Mesothelial cell of epicardium (in vitro differentiated cells): ENCODE measurements around the gene ANKMY1. TPM values are rescaled to one million over a fixed set of nuclear protein-coding genes. Genes with fewer than 3 reads are reported as not detected.

Experiments used
- DNase-seq, 2 experiments: peaks; one replicate each; pipeline ENCODE4 v3.0.0; 2021; ENCODE audit warnings: low spot score in 2 of 2; ENCODE audit not compliant: unreplicated experiment in 2 of 2
- H3K27ac Mint-ChIP-seq: 2 replicates; pipeline ENCODE4 v1.8.0; 2021; ENCODE audit warnings: mixed read lengths
- H3K27me3 Mint-ChIP-seq: 2 replicates; pipeline ENCODE4 v1.8.0; 2021; ENCODE audit warnings: low read depth, mixed read lengths
- H3K36me3 Mint-ChIP-seq: 2 replicates; pipeline ENCODE4 v1.8.0; 2021; ENCODE audit warnings: mixed read lengths
- H3K4me1 Mint-ChIP-seq: 2 replicates; pipeline ENCODE4 v1.8.0; 2021; ENCODE audit warnings: mixed read lengths
- H3K4me3 Mint-ChIP-seq: 2 replicates; pipeline ENCODE4 v1.8.0; 2021; ENCODE audit warnings: mild to moderate bottlenecking, moderate library complexity, mixed read lengths
- H3K9me3 Mint-ChIP-seq: 2 replicates; pipeline ENCODE4 v1.8.0; 2021; ENCODE audit warnings: mixed read lengths
- total RNA-seq: library from RNA; stranded (reverse); gene quantifications from 3 replicates; pipeline ENCODE4 v1.2.1, GENCODE V29; 2021
- TF ChIP-seq, protein P1 (sequence below): fragments of 200-600 bp; sonication (generic); IDR thresholded peaks from one replicate; pipeline ENCODE4 v1.5.0; 2021; ENCODE audit warnings: antibody characterized with exemption; ENCODE audit not compliant: unreplicated experiment

ANKMY1 gene
- total RNA-seq, 1 donor from 2014 or later = 29.8 TPM

DNA sequence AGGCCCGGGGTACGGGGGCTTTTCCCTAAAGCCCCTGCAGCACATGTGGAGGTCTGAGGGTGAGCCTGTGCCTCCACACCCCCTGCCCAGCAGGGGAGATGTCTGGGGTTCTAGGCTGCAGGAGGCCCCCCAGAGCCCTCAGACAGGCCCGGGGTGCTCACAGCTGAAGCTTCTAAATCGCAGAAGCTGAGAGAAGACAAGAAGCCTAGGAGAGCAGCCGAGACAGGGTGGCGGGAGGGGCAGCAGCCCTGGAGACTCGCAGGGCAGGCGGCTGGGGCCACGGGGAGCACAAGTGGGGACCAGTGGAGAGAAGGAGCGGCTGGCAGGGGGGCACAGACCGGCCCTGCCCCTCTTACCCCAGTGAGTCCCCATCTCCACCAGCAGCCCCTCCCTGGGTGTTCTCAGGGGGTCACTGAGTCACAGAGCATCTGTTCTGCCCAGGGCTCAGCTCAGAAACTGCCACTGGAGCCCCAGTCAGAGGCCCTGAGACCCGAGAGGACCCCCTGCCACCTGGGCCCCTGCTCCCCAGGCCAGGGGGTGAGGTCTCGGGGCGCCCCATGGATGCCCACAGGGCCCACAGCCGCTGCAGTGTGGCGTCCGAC lies 96.2 kb downstream of the ANKMY1 start:
- Mint-ChIP-seq H3K4me3 (no peak overlapping the region), H3K36me3 (peaks cover 7% of the 10 kb centered on the region), H3K27me3 (no peaks in the 10 kb centered on the region), H3K27ac (no peak overlapping the region), H3K9me3 (no peaks in the 10 kb centered on the region), H3K4me1 (peaks cover 18% of the 10 kb centered on the region)
- peak; percentile 18 to 34 for DNase-seq
- TF ChIP-seq, protein P1, sequence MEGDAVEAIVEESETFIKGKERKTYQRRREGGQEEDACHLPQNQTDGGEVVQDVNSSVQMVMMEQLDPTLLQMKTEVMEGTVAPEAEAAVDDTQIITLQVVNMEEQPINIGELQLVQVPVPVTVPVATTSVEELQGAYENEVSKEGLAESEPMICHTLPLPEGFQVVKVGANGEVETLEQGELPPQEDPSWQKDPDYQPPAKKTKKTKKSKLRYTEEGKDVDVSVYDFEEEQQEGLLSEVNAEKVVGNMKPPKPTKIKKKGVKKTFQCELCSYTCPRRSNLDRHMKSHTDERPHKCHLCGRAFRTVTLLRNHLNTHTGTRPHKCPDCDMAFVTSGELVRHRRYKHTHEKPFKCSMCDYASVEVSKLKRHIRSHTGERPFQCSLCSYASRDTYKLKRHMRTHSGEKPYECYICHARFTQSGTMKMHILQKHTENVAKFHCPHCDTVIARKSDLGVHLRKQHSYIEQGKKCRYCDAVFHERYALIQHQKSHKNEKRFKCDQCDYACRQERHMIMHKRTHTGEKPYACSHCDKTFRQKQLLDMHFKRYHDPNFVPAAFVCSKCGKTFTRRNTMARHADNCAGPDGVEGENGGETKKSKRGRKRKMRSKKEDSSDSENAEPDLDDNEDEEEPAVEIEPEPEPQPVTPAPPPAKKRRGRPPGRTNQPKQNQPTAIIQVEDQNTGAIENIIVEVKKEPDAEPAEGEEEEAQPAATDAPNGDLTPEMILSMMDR = no peak

DNA sequence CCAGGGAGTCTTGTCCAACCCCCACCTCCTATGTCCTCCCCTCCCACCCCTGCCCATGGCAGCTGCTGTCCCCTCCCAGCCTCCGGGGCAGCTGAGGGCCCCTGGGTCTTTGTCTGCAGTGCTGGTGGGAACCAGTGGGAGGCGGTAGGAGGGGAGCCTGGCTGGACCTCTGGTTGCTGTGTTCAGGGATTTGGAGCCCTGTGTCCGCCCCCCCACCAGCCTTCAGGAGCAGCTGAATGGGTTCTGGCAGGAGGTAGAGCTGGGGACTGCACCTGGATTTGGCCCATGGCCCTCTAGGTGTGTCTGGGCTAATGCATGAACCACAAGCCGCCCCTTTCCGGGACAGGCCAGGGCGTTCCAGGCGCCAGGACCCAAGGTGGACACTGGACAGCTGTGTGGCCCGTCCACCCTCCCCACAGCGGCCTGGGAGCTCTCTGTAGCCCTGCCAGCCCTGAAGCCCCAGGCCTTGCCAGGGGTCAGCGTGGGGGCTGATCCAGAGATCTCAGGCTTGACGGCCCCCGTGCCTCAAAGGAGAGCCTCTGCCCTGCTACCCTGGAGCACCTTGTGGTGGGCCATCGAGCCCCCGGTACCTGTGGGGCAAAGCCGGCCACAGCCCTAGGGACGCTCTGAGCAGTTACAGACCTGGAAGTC lies 96.9 kb downstream of the ANKMY1 start:
- Mint-ChIP-seq H3K36me3 (peaks cover 7% of the 10 kb centered on the region), H3K4me3 (no peak overlapping the region), H3K4me1 (peaks cover 21% of the 10 kb centered on the region), H3K27me3 (no peaks in the 10 kb centered on the region), H3K9me3 (no peaks in the 10 kb centered on the region), H3K27ac (no peak overlapping the region)
- DNase-seq = peak; percentile 15 to 36
- TF ChIP-seq, protein P1 = no peak

DNA sequence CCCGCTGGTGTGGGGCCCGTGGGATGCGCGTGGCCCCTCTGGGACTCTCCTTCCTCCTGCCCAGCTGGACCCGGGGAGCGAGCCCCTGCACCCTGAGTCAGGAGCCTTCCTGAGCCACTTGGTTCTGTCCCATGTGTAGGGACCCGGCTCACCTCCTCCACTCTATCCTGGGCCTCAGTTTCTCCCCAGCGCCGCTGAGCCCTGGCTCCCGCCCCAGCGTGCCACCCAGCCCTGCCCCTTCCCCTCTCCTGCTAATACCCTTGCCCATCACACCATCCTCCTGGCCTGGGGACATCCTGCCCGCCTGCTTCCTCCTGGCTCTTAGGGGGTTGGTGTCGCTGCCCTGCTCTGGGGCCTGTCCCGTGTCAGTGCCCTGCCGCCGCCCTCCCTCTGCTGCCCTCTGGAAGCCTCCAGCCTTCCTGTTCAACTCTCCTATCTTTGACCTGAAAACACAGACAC lies 97.5 kb downstream of the ANKMY1 start:
- TF ChIP-seq, protein P1 = no peak
- DNase-seq = no peak
- Mint-ChIP-seq H3K27me3 (no peaks in the 10 kb centered on the region), H3K36me3 (peaks cover 6% of the 10 kb centered on the region), H3K9me3 (no peaks in the 10 kb centered on the region), H3K4me1 (peaks cover 23% of the 10 kb centered on the region), H3K27ac (no peak overlapping the region), H3K4me3 (no peak overlapping the region)

DNA sequence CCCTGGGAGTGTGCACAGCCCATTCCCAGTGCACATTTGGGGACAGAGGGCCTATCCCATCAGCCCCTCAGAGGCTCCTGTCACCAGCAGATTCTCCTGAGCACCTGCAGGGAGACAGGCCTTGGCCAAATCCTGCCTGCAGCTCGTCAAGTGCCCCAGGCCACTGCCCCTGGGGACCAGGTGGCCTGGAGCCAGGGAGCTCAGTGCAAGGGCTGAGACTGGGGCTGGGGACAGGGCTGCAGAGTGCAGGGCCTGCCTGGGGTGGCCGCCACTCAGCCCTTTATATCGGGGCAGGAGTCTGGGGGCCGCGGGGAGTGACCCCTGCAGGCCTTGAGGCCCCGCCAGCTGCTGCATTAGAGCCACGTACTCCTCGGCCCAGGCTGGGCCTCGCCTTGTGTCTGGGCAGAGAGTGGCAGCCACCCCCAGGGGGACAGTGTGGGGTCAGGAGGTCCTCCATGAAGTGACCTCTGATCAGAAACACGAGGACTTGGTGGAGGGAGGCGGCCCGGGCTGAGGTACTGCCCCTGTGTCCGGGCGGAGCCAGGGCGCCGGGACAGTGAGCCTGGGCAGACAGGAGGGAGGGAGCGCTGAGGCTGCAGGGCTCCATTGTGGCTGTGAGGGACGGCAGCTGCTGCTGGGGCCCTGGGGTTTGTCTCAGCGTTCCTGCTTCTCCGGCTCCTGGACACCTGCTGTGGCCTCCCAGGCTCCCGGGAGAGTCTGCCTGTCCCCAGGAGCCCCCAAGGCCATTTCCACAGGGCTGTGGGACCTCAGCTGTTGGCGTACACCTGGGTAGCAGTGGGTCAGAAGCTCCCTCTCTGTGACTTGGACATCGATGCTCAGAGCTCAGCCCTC lies 98.2 kb downstream of the ANKMY1 start:
- TF ChIP-seq, protein P1 = no peak
- peaks cover 28% of the 10 kb centered on the region for H3K4me1 Mint-ChIP-seq
- peak; percentile 14 to 37 for DNase-seq
- H3K27me3 Mint-ChIP-seq = peaks cover 5% of the 10 kb centered on the region
- H3K36me3 Mint-ChIP-seq = peaks cover 4% of the 10 kb centered on the region
- H3K4me3 Mint-ChIP-seq = no peak overlapping the region
- no peaks in the 10 kb centered on the region for H3K9me3 Mint-ChIP-seq
- H3K27ac Mint-ChIP-seq = no peak overlapping the region

DNA sequence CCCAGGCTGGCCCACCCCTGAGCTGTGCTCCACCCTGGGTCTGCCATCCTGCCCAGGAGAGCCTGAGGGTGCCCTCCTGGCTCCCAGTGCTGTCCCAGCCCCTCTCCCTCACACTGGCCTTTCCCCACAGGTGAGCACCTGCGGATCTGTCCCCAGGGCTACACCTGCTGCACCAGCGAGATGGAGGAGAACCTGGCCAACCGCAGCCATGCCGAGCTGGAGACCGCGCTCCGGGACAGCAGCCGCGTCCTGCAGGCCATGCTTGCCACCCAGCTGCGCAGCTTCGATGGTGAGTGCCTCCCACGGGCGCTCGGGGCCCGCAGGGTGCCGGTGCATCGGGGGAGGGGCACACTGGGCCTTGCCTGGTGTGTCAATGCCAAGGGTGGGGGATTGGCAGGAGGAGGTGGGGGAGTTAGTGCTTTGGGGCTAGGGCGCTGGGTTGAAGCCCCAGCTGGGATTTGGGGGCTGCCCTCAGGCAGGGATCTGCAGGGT lies 98.8 kb downstream of the ANKMY1 start:
- TF ChIP-seq, protein P1 = no peak
- H3K4me1 Mint-ChIP-seq = peaks cover 35% of the 10 kb centered on the region
- peak in 1 of 2 experiments; percentile 16 for DNase-seq

More for the DNA sequence above, 98.8 kb downstream of the ANKMY1 start:
- Mint-ChIP-seq H3K4me3 (no peak overlapping the region), H3K27ac (no peak overlapping the region), H3K36me3 (no peaks in the 10 kb centered on the region), H3K27me3 (peaks cover 12% of the 10 kb centered on the region), H3K9me3 (no peaks in the 10 kb centered on the region)
